AG10803 (cell line): ENCODE data around the gene FUCA1.

Source experiments
- DNase-seq: peaks from one replicate; pipeline ENCODE4 v3.0.0; 2010; ENCODE audit warnings: low read depth
- H3K4me3 ChIP-seq: 2 replicates; pipeline ENCODE4 v1.5.1; 2011; ENCODE audit warnings: mild to moderate bottlenecking, low read length, control low read depth
- CTCF ChIP-seq: conservative IDR thresholded peaks from 2 replicates; pipeline ENCODE4 v1.5.1; 2011; ENCODE audit warnings: mild to moderate bottlenecking, low read length, control low read depth, inconsistent platforms

The FUCA1 gene

DNA sequence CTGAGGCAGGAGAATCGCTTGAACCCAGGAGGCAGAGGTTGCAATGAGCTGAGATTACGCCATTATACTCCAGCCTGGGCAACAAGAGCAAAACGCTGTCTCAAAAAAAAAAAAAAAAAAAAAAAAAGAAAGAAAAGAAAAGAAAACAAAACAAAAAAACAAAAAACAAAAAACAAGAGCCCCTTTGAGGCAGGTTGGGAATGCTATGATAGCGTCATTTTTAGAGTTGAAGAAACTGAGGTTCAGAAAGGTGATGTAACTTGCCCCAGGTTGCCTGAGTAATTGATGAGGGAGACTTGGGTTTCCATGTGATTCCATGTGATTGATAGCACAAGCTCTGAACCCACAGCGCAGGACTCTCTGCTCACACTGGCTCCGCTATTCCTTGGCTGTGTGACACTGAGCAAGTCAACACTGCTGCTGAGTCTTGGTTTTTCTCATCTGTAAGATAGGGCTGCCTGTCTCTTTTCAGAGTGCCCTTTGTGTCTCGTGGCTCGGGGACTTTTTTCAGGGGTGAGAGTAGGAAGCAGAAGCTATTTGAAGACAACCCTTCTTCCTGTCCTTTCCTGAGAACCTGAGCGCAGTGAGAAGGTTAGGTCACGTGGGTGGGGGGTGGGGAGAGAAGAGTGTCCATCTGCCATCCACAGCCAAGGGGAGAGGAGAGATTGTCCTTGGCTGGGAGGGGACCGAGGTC lies 42.6 kb upstream of the FUCA1 start:
- no peak for DNase-seq
- no peak overlapping the region for H3K4me3 ChIP-seq

DNA sequence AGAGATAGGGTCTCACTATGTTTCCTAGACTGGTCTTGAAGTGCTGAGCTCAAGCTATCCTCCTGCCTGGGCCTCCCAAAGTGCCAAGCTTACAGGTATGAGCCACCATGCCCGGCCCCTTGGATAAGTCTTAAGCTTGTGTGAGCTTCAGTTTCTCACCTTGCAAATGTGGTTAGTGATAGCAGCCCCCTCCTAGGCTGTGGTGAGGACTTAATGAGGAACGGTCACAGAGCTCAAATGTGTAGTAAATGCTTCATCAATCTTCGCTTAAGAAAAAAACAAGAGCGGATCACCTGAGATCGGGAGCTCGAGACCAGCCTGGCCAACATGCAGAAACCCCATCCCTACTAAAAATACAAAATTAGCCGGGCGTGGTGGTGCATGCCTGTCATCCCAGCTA lies 42.1 kb upstream of the FUCA1 start:
- no peak for DNase-seq
- no peak overlapping the region for H3K4me3 ChIP-seq
- no peak for TF ChIP-seq CTCF

More for the DNA sequence above, 42.6 kb upstream of the FUCA1 start:
- no peak for TF ChIP-seq CTCF

DNA sequence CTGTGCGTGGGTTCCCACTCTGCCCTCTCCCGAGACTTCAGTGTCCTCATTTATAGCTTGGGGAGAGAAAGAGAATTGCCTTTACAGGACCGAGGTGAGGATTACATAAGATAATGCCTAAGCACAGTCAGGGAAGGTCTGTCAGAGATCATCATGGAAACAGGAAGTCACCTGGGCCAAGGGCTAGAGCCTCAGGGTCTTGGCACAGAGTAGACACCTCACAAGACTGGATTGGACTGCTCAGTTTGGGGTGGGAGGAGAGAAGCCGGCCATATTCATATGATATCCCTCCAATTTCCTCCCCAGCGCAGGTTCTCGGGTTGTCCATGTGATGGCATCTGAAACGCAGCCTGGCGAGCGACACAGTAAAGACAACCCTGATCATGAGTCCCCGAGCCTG lies 41.3 kb upstream of the FUCA1 start:
- no peak for TF ChIP-seq CTCF
- H3K4me3 ChIP-seq = no peak overlapping the region
- DNase-seq = no peak

- no peak overlapping the region for H3K4me3 ChIP-seq
- TF ChIP-seq CTCF = no peak
- no peak for DNase-seq
Observed at GRCh38 chr1:23908453-23909341, 40.6 kb upstream of the FUCA1 start.

GRCh38 chr1:23906731-23907130 lies 38.6 kb upstream of the FUCA1 start:
- no peak overlapping the region for H3K4me3 ChIP-seq
- DNase-seq = no peak
- TF ChIP-seq CTCF = no peak

DNA sequence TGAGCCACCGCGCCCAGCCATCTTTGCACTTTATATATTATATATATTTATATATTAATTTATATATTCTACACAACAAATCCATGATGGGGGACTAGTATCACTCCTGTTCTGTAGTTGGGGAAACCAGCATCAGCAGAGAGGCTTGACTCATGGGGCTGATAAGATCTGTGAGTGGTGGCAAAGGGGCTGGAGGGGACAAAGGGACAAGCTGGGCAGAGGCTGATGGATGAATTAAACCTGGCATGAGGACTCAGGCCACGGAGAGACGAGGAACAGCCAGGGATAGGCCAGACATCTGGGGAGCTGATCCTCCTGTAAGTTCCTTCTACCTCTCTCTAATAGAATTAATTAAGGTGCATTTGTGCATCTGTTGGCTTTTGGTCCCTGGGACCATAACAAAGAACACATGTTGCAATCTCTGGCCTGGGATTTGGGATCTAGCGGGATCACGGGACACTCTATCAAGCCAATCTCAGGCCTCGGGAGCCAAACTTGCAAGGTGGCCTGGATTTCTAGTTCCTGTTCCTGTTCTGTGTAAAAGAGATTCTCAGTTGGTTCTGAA lies 37.5 kb upstream of the FUCA1 start:
- H3K4me3 ChIP-seq = no peak overlapping the region
- DNase-seq = no peak
- no peak for TF ChIP-seq CTCF
